Caki2 (cell line): ENCODE data around the gene FGF14. TPM values are rescaled to one million over a fixed set of nuclear protein-coding genes. Genes with fewer than 3 reads are reported as not detected.

Source experiments
- DNase-seq: peaks from one replicate; pipeline ENCODE4 v3.0.0-alpha.2; 2015; ENCODE audit warnings: low read depth
- in situ Hi-C: cut with HindIII; loops from 2 replicates; pipeline ENCODE4 v1.10.0; 2016; ENCODE audit warnings: low sequenced_read_pairs, low pct_unique_long_range_greater_than_20kb, mixed read lengths
- total RNA-seq: library from RNA; depleted of rRNA; stranded (reverse); fragments of >200 nt; shearing (Covaris generic); gene quantifications from 2 replicates; pipeline ENCODE4 v1.2.3, GENCODE V29; 2014; ENCODE audit warnings: low replicate concordance

FGF14 gene
- total RNA-seq, 1 experiment from 2014 or later, result not detected

GRCh38 chr13:101996954-101997353 is 404.9 kb downstream of the FGF14 start:
- in situ Hi-C loops, result no loop called here

DNA sequence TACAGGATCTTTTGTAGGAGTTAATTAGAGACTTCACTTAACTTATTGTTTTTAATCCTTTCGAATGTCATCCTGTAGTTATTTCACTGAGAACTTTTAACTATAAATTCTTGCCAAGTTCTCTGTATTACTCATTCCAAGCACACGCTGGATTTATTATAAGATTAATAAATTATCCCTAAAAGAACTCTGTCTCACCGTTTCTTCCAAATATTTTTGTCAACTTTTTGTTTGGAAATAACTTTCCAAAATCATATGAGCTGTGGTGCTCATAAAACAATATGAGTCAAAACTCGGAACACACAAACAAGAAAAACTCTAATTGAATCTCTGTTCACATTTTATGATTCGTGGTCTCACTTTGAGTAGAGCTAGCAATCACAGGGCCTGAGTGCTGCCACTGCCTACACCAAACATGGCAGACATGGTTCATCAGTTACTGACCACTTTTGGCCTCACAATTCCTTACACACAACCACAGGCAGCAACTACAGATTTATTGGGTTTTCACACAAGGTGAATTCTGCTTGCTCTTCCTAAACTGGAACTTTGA is 412.0 kb downstream of the FGF14 start:
- in situ Hi-C loops, result no loop called here
- DNase-seq, result no peak

More at GRCh38 chr13:101996954-101997353, 404.9 kb downstream of the FGF14 start:
- DNase-seq, result no peak

- no peak for DNase-seq
- in situ Hi-C loops, result no loop called here
Measured at GRCh38 chr13:101988140-101988539, 413.7 kb downstream of the FGF14 start.

DNA sequence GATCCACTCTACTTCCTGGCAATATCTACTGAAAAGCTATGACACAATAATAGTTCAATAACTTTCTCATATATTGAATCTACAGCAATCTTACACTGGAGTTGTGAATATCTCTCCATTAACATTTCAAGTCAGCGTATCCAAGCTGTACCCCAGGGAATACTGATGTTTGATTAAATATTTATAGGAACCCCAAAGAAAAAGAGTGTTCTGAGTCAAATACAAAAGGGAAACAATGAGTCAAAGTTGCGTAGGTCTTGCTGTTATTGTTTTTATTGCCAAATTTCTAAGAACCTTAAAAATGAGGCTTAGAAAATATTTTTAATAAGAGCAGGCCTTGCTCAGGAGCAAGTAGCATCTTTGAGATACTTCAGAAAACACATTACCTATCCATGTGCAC is 415.5 kb downstream of the FGF14 start:
- no peak for DNase-seq
- in situ Hi-C loops, result no loop called here

- no peak for DNase-seq
- in situ Hi-C loops, result no loop called here
Measured at GRCh38 chr13:101985321-101985720, 416.5 kb downstream of the FGF14 start.

GRCh38 chr13:101982903-101983302 is 418.9 kb downstream of the FGF14 start:
- in situ Hi-C loops, result no loop called here
- no peak for DNase-seq

- in situ Hi-C loops, result no loop called here
Measured at GRCh38 chr13:101979825-101980224, 422.0 kb downstream of the FGF14 start.

DNA sequence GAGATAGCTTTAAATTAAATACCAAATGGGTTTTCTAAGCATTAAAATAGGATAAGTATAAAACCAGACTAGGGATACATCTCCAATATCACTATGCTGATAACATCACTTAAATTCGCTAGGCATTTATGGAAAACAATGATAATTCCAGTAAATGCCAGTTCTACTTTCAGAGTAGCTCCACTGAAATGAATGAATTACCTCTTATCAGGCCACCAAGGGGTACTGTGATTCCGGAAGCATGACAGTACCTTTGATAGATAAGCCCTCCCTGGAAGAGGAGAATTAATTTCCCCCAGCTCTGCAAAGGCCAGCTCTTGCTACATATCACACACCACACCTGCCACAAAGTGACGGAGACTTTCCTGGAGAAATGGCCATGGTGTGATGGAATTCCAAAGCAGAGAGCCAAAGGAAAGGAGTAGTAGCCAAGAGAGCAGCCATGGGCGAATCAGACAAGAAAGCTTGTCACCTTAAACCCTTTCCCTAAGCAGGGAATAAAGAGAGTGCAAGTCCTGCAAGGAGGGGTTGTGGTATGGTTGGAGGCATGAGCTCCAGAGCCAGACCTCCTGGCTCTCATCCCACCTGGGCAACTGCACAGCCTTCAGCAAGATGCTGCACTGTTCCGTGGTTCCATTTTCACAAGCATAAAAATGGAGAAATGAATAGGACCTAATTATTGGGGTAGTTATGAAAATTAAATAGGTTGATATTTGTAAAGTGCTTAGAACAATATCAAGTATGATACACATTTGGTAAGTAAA is 423.1 kb downstream of the FGF14 start:
- DNase-seq, result no peak
- in situ Hi-C loops, result no loop called here

More at GRCh38 chr13:101979825-101980224, 422.0 kb downstream of the FGF14 start:
- DNase-seq, result no peak

GRCh38 chr13:101977475-101977874 is 424.4 kb downstream of the FGF14 start:
- in situ Hi-C loops, result no loop called here
- DNase-seq, result no peak

- no peak for DNase-seq
- in situ Hi-C loops, result no loop called here
Measured at GRCh38 chr13:101972191-101972590, 429.7 kb downstream of the FGF14 start.

GRCh38 chr13:101970341-101970740 is 431.5 kb downstream of the FGF14 start:
- in situ Hi-C loops, result no loop called here
- DNase-seq, result no peak

GRCh38 chr13:101967781-101968180 is 434.1 kb downstream of the FGF14 start:
- DNase-seq, result no peak
- in situ Hi-C loops, result no loop called here

- no peak for DNase-seq
- in situ Hi-C loops, result no loop called here
Measured at GRCh38 chr13:101967216-101967615, 434.6 kb downstream of the FGF14 start.

DNA sequence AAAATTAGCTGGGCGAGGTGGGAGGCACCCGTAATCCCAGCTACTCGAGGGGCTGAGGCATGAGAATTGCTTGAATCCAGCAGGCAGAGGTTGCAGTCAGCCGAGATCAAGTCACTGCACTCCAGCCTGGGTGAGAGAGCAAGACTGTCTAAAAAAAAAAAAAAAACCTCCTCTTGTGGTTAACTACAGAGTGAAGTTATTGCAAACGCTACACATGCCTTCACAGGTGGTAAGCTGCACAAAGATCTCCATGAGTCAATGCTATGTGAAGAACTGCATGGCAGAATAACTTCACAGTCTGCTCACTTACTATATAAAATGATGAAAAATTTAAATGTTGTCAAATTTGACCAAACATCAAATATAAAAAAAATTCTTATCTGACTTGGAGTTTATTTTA is 436.8 kb downstream of the FGF14 start:
- DNase-seq, result peak; percentile 8

GRCh38 chr13:101959016-101959415 is 442.8 kb downstream of the FGF14 start:
- in situ Hi-C loops, result no loop called here
- DNase-seq, result no peak

More for the DNA sequence above, 436.8 kb downstream of the FGF14 start:
- in situ Hi-C loops, result no loop called here

DNA sequence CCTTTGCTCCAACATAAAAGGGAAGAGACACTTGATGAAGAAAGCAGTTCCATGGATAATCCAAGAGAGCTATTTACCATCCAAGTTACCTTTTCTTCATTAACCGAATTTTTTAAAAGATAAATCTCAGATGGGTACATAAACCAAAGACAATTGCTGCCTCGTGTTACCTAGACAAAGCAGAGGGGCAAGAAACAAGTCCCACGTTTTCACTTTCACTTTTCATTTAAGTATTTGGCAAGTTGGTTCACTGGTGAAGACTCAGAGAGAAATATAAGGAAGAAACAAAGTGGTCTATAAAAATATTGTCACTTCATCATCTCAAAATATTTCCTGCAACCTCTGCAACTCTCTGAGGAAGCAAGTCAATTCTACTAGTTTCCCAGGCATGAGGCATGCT is 446.1 kb downstream of the FGF14 start:
- in situ Hi-C loops, result no loop called here
- DNase-seq, result no peak

GRCh38 chr13:101951114-101951513 is 450.7 kb downstream of the FGF14 start:
- no peak for DNase-seq
- in situ Hi-C loops, result no loop called here

- no peak for DNase-seq
- in situ Hi-C loops, result no loop called here
Measured at GRCh38 chr13:101949681-101950080, 452.2 kb downstream of the FGF14 start.

DNA sequence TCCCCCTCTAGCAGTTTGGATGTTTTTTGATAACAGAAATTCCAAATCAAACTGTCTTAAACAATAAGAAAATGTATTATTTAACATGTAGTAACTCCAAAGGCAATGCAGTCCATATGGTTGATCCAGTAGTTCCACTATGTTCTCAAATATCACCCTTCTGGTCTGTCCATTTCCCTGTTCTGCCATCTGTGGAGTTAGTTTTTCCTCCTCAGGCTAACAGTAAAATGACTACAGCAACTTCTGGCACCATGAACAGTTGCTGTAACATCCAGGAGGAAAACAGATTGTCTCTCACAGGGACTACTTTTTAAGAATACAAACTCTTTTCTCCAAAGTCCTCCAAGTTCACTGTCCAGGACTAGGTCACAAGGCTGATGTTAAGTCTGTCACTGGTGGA is 455.4 kb downstream of the FGF14 start:
- in situ Hi-C loops, result no loop called here
- DNase-seq, result no peak

GRCh38 chr13:101945435-101945834 is 456.4 kb downstream of the FGF14 start:
- in situ Hi-C loops, result no loop called here

More at GRCh38 chr13:101945435-101945834, 456.4 kb downstream of the FGF14 start:
- DNase-seq, result no peak
